WTC11 (cell line): ENCODE results near the gene BTBD9. TPM values are rescaled to one million over a fixed set of nuclear protein-coding genes. Genes with fewer than 3 reads are reported as not detected.

Experiments used
- ATAC-seq: fragments of 200-7000 bp; cut with Tn5 transposase; 2 replicates; pipeline ENCODE4 v1.10.0; 2021; ENCODE audit warnings: mild to moderate bottlenecking, moderate library complexity
- CTCF ChIA-PET: fragments of 300-600 bp; sonication (Branson Sonifier 250); formaldehyde crosslinking; loops from one replicate; lab custom pipeline; 2021; ENCODE audit warnings: antibody characterized with exemption; lab: Charles Lee
- POLR2A ChIA-PET: fragments of 350-600 bp; sonication (Branson Sonifier 250); formaldehyde crosslinking; loops from one replicate; lab custom pipeline; 2021; ENCODE audit warnings: antibody characterized with exemption; lab: Charles Lee
- DNase-seq: peaks from one replicate; pipeline ENCODE4 v3.0.0; 2021; ENCODE audit warnings: low spot score
- H3K27ac Mint-ChIP-seq: 2 replicates; pipeline ENCODE4 v1.8.0; 2021; ENCODE audit warnings: mixed read lengths
- H3K27me3 Mint-ChIP-seq: 2 replicates; pipeline ENCODE4 v1.8.0; 2021; ENCODE audit warnings: low read depth, mild to moderate bottlenecking, moderate library complexity, mixed read lengths
- H3K36me3 Mint-ChIP-seq: 2 replicates; pipeline ENCODE4 v1.8.0; 2021; ENCODE audit warnings: mixed read lengths
- H3K4me1 Mint-ChIP-seq: 2 replicates; pipeline ENCODE4 v1.8.0; 2022; ENCODE audit warnings: mixed read lengths
- H3K4me3 Mint-ChIP-seq: 2 replicates; pipeline ENCODE4 v1.8.0; 2021; ENCODE audit warnings: mild to moderate bottlenecking, moderate library complexity, mixed read lengths
- H3K9me3 Mint-ChIP-seq: 2 replicates; pipeline ENCODE4 v1.8.0; 2021; ENCODE audit warnings: mixed read lengths
- AFF4 ChIP-seq: sonication (generic); formaldehyde crosslinking; IDR thresholded peaks from 2 replicates; pipeline ENCODE4 v1.8.1; 2023; ENCODE audit warnings: mild to moderate bottlenecking, missing genetic modification reagents, borderline replicate concordance
- ATF2 ChIP-seq: sonication (generic); formaldehyde crosslinking; IDR thresholded peaks from 2 replicates; pipeline ENCODE4 v1.8.1; 2022; ENCODE audit warnings: low read depth, missing genetic modification reagents, borderline replicate concordance
- CREM ChIP-seq: sonication (generic); formaldehyde crosslinking; IDR thresholded peaks from 2 replicates; pipeline ENCODE4 v1.8.1; 2022; ENCODE audit warnings: mild to moderate bottlenecking, missing genetic modification reagents, moderate library complexity
- E2F4 ChIP-seq: sonication (generic); formaldehyde crosslinking; IDR thresholded peaks from 2 replicates; pipeline ENCODE4 v1.8.1; 2022; ENCODE audit warnings: low read depth, mild to moderate bottlenecking, moderate library complexity, missing genetic modification reagents, borderline replicate concordance
- ELF4 ChIP-seq: sonication (generic); formaldehyde crosslinking; IDR thresholded peaks from 2 replicates; pipeline ENCODE4 v1.8.1; 2022; ENCODE audit warnings: low read depth, mild to moderate bottlenecking, moderate library complexity, missing genetic modification reagents
- ETV6 ChIP-seq: sonication (generic); formaldehyde crosslinking; IDR thresholded peaks from 2 replicates; pipeline ENCODE4 v1.8.1; 2022; ENCODE audit warnings: mild to moderate bottlenecking, missing genetic modification reagents
- FOXJ3 ChIP-seq: sonication (generic); formaldehyde crosslinking; IDR thresholded peaks from 2 replicates; pipeline ENCODE4 v1.9.0; 2021; ENCODE audit warnings: missing genetic modification reagents, mild to moderate bottlenecking, borderline replicate concordance
- HMGA2 ChIP-seq: fragments of 250-450 bp; sonication (Bioruptor Pico); IDR thresholded peaks from 2 replicates; pipeline ENCODE4 v1.4.0; 2021; ENCODE audit warnings: mild to moderate bottlenecking, moderate library complexity
- JAZF1 ChIP-seq: fragments of 250-450 bp; sonication (Bioruptor Pico); IDR thresholded peaks from 2 replicates; pipeline ENCODE4 v1.9.0; 2021; ENCODE audit warnings: moderate library complexity, mild to moderate bottlenecking, inconsistent platforms
- KAT7 ChIP-seq: sonication (generic); formaldehyde crosslinking; IDR thresholded peaks from 2 replicates; pipeline ENCODE4 v1.8.1; 2023; ENCODE audit warnings: missing genetic modification reagents, mild to moderate bottlenecking, borderline replicate concordance
- NFATC4 ChIP-seq: fragments of 250-450 bp; sonication (Bioruptor Pico); IDR thresholded peaks from 2 replicates; pipeline ENCODE4 v1.9.0; 2021; ENCODE audit warnings: mild to moderate bottlenecking
- NFE2L1 ChIP-seq: sonication (generic); formaldehyde crosslinking; IDR thresholded peaks from 2 replicates; pipeline ENCODE4 v1.8.1; 2023; ENCODE audit warnings: missing genetic modification reagents
- NR3C1 ChIP-seq: sonication (generic); formaldehyde crosslinking; conservative IDR thresholded peaks from 2 replicates; pipeline ENCODE4 v1.8.1; 2023; ENCODE audit warnings: low read depth, mild to moderate bottlenecking, missing genetic modification reagents
- RELA ChIP-seq: sonication (generic); formaldehyde crosslinking; IDR thresholded peaks from 2 replicates; pipeline ENCODE4 v1.8.1; 2022; ENCODE audit warnings: missing genetic modification reagents, mild to moderate bottlenecking, borderline replicate concordance
- RORB ChIP-seq: fragments of 250-450 bp; sonication (Bioruptor Pico); IDR thresholded peaks from 2 replicates; pipeline ENCODE4 v1.9.0; 2021; ENCODE audit warnings: mild to moderate bottlenecking
- SOX15 ChIP-seq: fragments of 250-450 bp; sonication (Bioruptor Pico); IDR thresholded peaks from 2 replicates; pipeline ENCODE4 v1.9.0; 2021; ENCODE audit warnings: mild to moderate bottlenecking
- TCF7 ChIP-seq: sonication (generic); formaldehyde crosslinking; IDR thresholded peaks from 2 replicates; pipeline ENCODE4 v1.8.0; 2022; ENCODE audit warnings: mild to moderate bottlenecking, low read depth, missing genetic modification reagents, moderate library complexity
- ZNF121 ChIP-seq: sonication (generic); formaldehyde crosslinking; IDR thresholded peaks from 2 replicates; pipeline ENCODE4 v1.8.0; 2023; ENCODE audit warnings: missing genetic modification reagents
- ZNF396 ChIP-seq: fragments of 250-450 bp; sonication (Bioruptor Pico); IDR thresholded peaks from 2 replicates; pipeline ENCODE4 v1.8.0; 2021; ENCODE audit warnings: mild to moderate bottlenecking, moderate library complexity, borderline replicate concordance
- ZNF671 ChIP-seq: fragments of 250-450 bp; sonication (Bioruptor Pico); IDR thresholded peaks from 2 replicates; pipeline ENCODE4 v1.8.0; 2021; ENCODE audit warnings: mild to moderate bottlenecking
- total RNA-seq: library from RNA; stranded (reverse); gene quantifications from 3 replicates; pipeline ENCODE4 v1.2.3, GENCODE V29; 2021
- TF ChIP-seq, protein P1 (sequence below): fragments of 250-450 bp; sonication (Bioruptor Pico); IDR thresholded peaks from 2 replicates; pipeline ENCODE4 v1.9.0; 2021; ENCODE audit warnings: moderate library complexity, mild to moderate bottlenecking, inconsistent platforms, borderline replicate concordance
- TF ChIP-seq, protein P2 (sequence below): sonication (generic); formaldehyde crosslinking; IDR thresholded peaks from 2 replicates; pipeline ENCODE4 v1.8.0; 2022; ENCODE audit warnings: mild to moderate bottlenecking, missing genetic modification reagents
- TF ChIP-seq, protein P3 (sequence below): sonication (generic); formaldehyde crosslinking; IDR thresholded peaks from 2 replicates; pipeline ENCODE4 v1.8.0; 2023; ENCODE audit warnings: missing genetic modification reagents, mild to moderate bottlenecking, borderline replicate concordance

Gene BTBD9
- total RNA-seq, 1 experiment from 2014 or later = 4.2 TPM

DNA sequence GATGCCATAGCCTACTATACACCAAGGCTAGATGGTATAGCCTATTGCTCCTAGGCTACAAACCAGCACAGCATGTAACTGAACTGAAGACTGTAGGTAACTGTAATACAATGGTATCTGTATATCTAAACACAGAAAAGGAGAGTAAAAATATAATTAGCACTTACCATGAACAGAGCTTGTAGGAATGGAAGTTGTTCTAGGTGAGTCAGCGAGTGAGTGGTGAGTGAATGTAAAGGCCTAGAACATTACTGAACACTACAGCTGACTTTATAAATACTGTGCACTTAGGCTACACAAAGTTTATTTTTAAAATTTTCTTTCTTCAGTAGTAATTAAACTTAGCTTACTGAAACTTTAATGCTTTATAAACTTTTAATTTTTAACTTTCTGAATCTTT, 129.5 kb downstream of the BTBD9 start (continued):
- no peak for TF ChIP-seq E2F4
- no peak for TF ChIP-seq ZNF396 (CRISPR knock-in tag)
- no peak for TF ChIP-seq ZNF121 (CRISPR knock-in tag)

DNA sequence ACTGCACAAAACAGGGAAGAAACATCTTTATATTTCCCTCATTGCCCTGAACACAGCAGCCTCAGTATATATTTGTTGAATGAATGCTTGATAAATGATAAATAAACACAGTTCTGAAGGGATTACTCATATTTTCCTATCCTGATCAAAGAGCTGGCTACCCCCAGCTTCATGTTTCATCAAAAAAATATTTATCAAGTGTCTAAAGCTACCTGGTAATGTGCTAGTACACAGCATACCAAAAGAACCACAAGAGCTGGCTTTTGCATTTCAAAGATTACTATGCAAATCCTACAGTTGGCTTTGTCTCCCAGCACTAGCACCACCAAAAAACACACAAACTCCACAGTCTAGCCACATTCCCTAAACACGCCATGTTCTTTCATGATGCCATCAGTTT, 130.0 kb downstream of the BTBD9 start:
- no peaks in the 10 kb centered on the region for H3K27me3 Mint-ChIP-seq
- no peak overlapping the region for H3K4me3 Mint-ChIP-seq
- no peaks in the 10 kb centered on the region; the same call in 1 of the 2 replicates for H3K4me1 Mint-ChIP-seq
- ChIA-PET POLR2A (no interaction called here), CTCF (interaction anchor here (0.5 to 2.4 kb wide), 4 partner anchors 16 to 441 kb away, joined by 4 to 13 read pairs (median 5); no protein-coding TSS in a partner anchor)
- TF ChIP-seq, protein P1, sequence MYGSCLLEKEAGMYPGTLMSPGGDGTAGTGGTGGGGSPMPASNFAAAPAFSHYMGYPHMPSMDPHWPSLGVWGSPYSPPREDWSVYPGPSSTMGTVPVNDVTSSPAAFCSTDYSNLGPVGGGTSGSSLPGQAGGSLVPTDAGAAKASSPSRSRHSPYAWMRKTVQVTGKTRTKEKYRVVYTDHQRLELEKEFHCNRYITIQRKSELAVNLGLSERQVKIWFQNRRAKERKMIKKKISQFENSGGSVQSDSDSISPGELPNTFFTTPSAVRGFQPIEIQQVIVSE = no peak
- no peak for TF ChIP-seq NFATC4 (CRISPR knock-in tag)
- no peak for TF ChIP-seq AFF4 (CRISPR knock-in tag)
- no peak for TF ChIP-seq FOXJ3
- no peak for TF ChIP-seq KAT7
- TF ChIP-seq TCF7 (CRISPR knock-in tag) = no peak
- TF ChIP-seq, protein P2, sequence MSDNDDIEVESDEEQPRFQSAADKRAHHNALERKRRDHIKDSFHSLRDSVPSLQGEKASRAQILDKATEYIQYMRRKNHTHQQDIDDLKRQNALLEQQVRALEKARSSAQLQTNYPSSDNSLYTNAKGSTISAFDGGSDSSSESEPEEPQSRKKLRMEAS = no peak
- TF ChIP-seq NFE2L1 = no peak
- H3K36me3 Mint-ChIP-seq = no peaks in the 10 kb centered on the region
- no peak overlapping the region for H3K27ac Mint-ChIP-seq
- peak; percentile 72 for ATAC-seq
- no peaks in the 10 kb centered on the region for H3K9me3 Mint-ChIP-seq
- no peak for DNase-seq

- DNase-seq = no peak
- H3K4me3 Mint-ChIP-seq = no peak overlapping the region
- no peaks in the 10 kb centered on the region for H3K27me3 Mint-ChIP-seq
- no peak overlapping the region for H3K27ac Mint-ChIP-seq
- H3K4me1 Mint-ChIP-seq = no peaks in the 10 kb centered on the region; the same call in 1 of the 2 replicates
- CTCF ChIA-PET = interaction anchor here (1.5 to 2.4 kb wide), 3 partner anchors 15 to 211 kb away, joined by 5 to 13 read pairs (median 5); no protein-coding TSS in a partner anchor
- peak; percentile 59 for ATAC-seq
- H3K36me3 Mint-ChIP-seq = no peaks in the 10 kb centered on the region
- POLR2A ChIA-PET = interaction anchor here (0.5 kb wide), 1 partner anchor 170 kb away, joined by 4 read pairs; no protein-coding TSS in a partner anchor
- H3K9me3 Mint-ChIP-seq = no peaks in the 10 kb centered on the region
- TF ChIP-seq RORB (CRISPR knock-in tag) = no peak
- no peak for TF ChIP-seq ATF2 (CRISPR knock-in tag)
- no peak for TF ChIP-seq JAZF1 (CRISPR knock-in tag)
- no peak for TF ChIP-seq HMGA2 (CRISPR knock-in tag)
- no peak for TF ChIP-seq SOX15 (CRISPR knock-in tag)
- no peak for TF ChIP-seq CREM (CRISPR knock-in tag)
- TF ChIP-seq RELA = no peak
- no peak for TF ChIP-seq ELF4 (CRISPR knock-in tag)
- no peak for TF ChIP-seq NR3C1 (CRISPR knock-in tag)
- no peak for TF ChIP-seq NFATC4 (CRISPR knock-in tag)
- TF ChIP-seq, protein P3, sequence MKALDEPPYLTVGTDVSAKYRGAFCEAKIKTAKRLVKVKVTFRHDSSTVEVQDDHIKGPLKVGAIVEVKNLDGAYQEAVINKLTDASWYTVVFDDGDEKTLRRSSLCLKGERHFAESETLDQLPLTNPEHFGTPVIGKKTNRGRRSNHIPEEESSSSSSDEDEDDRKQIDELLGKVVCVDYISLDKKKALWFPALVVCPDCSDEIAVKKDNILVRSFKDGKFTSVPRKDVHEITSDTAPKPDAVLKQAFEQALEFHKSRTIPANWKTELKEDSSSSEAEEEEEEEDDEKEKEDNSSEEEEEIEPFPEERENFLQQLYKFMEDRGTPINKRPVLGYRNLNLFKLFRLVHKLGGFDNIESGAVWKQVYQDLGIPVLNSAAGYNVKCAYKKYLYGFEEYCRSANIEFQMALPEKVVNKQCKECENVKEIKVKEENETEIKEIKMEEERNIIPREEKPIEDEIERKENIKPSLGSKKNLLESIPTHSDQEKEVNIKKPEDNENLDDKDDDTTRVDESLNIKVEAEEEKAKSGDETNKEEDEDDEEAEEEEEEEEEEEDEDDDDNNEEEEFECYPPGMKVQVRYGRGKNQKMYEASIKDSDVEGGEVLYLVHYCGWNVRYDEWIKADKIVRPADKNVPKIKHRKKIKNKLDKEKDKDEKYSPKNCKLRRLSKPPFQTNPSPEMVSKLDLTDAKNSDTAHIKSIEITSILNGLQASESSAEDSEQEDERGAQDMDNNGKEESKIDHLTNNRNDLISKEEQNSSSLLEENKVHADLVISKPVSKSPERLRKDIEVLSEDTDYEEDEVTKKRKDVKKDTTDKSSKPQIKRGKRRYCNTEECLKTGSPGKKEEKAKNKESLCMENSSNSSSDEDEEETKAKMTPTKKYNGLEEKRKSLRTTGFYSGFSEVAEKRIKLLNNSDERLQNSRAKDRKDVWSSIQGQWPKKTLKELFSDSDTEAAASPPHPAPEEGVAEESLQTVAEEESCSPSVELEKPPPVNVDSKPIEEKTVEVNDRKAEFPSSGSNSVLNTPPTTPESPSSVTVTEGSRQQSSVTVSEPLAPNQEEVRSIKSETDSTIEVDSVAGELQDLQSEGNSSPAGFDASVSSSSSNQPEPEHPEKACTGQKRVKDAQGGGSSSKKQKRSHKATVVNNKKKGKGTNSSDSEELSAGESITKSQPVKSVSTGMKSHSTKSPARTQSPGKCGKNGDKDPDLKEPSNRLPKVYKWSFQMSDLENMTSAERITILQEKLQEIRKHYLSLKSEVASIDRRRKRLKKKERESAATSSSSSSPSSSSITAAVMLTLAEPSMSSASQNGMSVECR (CRISPR knock-in tag) = no peak
- no peak for TF ChIP-seq ETV6 (CRISPR knock-in tag)
- no peak for TF ChIP-seq ZNF671 (CRISPR knock-in tag)
These were observed 130.8 kb downstream of the BTBD9 start for GRCh38 chr6:38508894-38509293.
